Suppressor macrophage (primary cell): ENCODE results near the gene NDUFV1.
"Not testable (repeated sequence)": the region's sequence is repeated elsewhere in the genome, so short reads cannot be mapped to it uniquely, and the experiment has no call there.

Experiments used
- DNase-seq, 4 experiments: peaks; one replicate each; pipeline ENCODE4 v3.0.0-alpha.2; 2020 to 2022
- total RNA-seq, 17 experiments: gene quantifications; one replicate each; lab custom pipeline; 2026; ENCODE audit warnings: mixed read lengths in 6 of 17, inconsistent platforms in 3 of 17; lab: John Stamatoyannopoulos, UW

The NDUFV1 gene
- total RNA-seq, result 79.7 to 174 (median 112) reads per million in 17 experiments

GRCh38 chr11:67606492-67607295 is at the start of gene NDUFV1:
NDUFV1 (plus strand) TSS chr11:67606936; CDS start chr11:67607005, 69 bp downstream.
- DNase-seq, result peak; percentile 96 to 98 (median 97)

GRCh38 chr11:67558084-67558772 is 48.5 kb upstream of the NDUFV1 start:
- no peak for DNase-seq

GRCh38 chr11:67561971-67562619 is 44.6 kb upstream of the NDUFV1 start:
- no peak for DNase-seq

- no peak for DNase-seq
Observed at GRCh38 chr11:67562963-67563704, 43.6 kb upstream of the NDUFV1 start.

GRCh38 chr11:67563705-67564114 is 43.0 kb upstream of the NDUFV1 start:
- not testable (repeated sequence) for DNase-seq

- no peak for DNase-seq
Observed at GRCh38 chr11:67564230-67564629, 42.5 kb upstream of the NDUFV1 start.

- no peak for DNase-seq
Observed at GRCh38 chr11:67571443-67571842, 35.3 kb upstream of the NDUFV1 start.

- DNase-seq, result no peak
Observed at GRCh38 chr11:67572305-67572704, 34.4 kb upstream of the NDUFV1 start.

GRCh38 chr11:67572747-67573419 is 33.9 kb upstream of the NDUFV1 start:
- peak; percentile 65 to 81 (median 76) for DNase-seq

- DNase-seq, result no peak
Observed at GRCh38 chr11:67574938-67575337, 31.8 kb upstream of the NDUFV1 start.

- DNase-seq, result peak in 1 of 4 experiments; percentile 24
Observed at GRCh38 chr11:67576735-67577475, 29.8 kb upstream of the NDUFV1 start.

GRCh38 chr11:67577951-67578350 is 28.8 kb upstream of the NDUFV1 start:
- no peak for DNase-seq

GRCh38 chr11:67581469-67581868 is 25.3 kb upstream of the NDUFV1 start:
- no peak for DNase-seq

GRCh38 chr11:67582011-67582410 is 24.7 kb upstream of the NDUFV1 start:
- DNase-seq, result no peak

GRCh38 chr11:67583247-67584204 is 23.2 kb upstream of the NDUFV1 start, which contains the start of gene GSTP1:
GSTP1 (plus strand) TSS chr11:67583812; CDS start chr11:67583844, 32 bp downstream.
- DNase-seq, result peak; percentile 86 to 94 (median 90)

- DNase-seq, result peak; percentile 72 to 91 (median 86)
Observed at GRCh38 chr11:67584205-67584880, 22.4 kb upstream of the NDUFV1 start.

GRCh38 chr11:67584881-67585873 is 21.6 kb upstream of the NDUFV1 start:
- no peak for DNase-seq

GRCh38 chr11:67585911-67586310 is 20.8 kb upstream of the NDUFV1 start:
- DNase-seq, result no peak
